GM21619 (cell line): ENCODE measurements around the gene HIF1AN.

Experiments used
- ATAC-seq: cut with Tn5 transposase; IDR thresholded peaks from one replicate; pipeline ENCODE4 v1.9.1; 2021; ENCODE audit not compliant: unreplicated experiment

The HIF1AN gene

GRCh38 chr10:100520811-100521210 lies 14.9 kb upstream of the HIF1AN start:
- no peak for ATAC-seq

- no peak for ATAC-seq
These were observed 13.5 kb upstream of the HIF1AN start for GRCh38 chr10:100522107-100522801.

DNA sequence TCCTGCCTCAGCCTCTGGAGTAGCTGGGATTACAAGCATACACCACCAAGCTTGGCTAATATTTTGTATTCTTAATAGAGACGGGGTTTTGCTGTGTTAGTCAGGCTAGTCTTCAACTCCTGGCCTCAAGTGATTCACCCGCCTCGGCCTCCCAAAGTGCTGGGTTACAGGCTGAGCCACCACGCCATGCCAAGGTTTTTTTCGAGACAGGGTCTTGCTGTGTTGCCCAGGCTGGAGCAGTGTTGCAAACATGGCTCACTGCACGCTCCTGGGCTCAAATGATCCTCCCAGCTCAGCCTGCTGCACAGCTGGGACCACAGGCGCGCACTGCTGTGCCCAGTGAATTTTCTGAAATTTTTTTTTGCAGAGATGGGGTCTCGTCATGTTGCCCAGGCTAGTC lies 12.8 kb upstream of the HIF1AN start:
- no peak for ATAC-seq

- ATAC-seq, result no peak
These were observed 11.5 kb upstream of the HIF1AN start for GRCh38 chr10:100524206-100524605.

- ATAC-seq, result no peak
These were observed 11.1 kb upstream of the HIF1AN start for GRCh38 chr10:100524638-100525037.

GRCh38 chr10:100528123-100528886 lies 7.4 kb upstream of the HIF1AN start:
- ATAC-seq, result no peak

GRCh38 chr10:100528921-100529474 lies 6.7 kb upstream of the HIF1AN start:
- ATAC-seq, result no peak

DNA sequence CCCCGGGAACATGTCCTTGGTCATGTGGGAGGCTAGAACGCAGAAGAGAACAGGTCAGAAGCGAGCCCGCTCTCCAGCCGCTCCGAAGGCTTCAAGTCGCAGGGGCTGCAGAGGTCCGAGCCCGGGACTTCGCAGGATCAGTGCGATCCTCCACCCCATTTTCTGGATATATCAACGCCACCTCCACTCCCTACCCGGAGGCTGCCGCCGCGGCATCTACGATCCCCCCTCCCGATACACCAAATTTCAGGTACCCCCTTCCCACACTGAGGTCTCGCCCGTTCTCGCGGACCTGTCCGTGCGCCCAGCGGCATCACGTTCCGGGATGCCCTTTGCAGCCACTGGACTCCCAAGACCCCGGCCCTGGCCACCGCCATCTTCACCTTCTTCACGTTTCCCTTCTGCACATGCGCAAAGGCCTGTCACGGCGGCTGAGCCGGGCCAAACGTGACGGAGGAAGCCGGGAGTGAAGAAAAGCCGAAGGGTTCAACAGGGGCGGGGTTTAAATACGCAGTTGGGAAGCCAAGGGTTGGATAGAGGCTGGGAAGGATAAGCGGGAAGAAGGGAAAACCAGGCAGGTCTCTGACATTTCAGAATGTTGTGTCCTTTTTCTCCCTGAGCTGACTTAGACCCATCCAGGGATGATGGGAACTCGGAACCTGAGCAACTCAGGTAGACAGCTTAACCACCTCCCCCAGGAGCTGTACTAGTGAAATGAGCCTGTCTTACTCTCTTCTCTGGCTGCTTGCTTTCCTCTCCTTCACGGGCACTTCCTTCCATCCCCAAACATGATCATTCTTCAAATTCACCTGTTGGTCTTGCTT lies 6.1 kb upstream of the HIF1AN start, which contains the start of gene NDUFB8:
Gene NDUFB8 (minus strand): TSS at position 397 of the 824 bp plus-strand sequence. CDS start 20 bp downstream, at position 377.
- ATAC-seq, result peak; percentile 53

GRCh38 chr10:100531761-100532160 lies 4.0 kb upstream of the HIF1AN start:
- ATAC-seq, result no peak

- no peak for ATAC-seq
These were observed 1.0 kb upstream of the HIF1AN start for GRCh38 chr10:100534726-100535125.

GRCh38 chr10:100535338-100535714 lies 417 bp upstream of the HIF1AN start:
- ATAC-seq, result no peak

DNA sequence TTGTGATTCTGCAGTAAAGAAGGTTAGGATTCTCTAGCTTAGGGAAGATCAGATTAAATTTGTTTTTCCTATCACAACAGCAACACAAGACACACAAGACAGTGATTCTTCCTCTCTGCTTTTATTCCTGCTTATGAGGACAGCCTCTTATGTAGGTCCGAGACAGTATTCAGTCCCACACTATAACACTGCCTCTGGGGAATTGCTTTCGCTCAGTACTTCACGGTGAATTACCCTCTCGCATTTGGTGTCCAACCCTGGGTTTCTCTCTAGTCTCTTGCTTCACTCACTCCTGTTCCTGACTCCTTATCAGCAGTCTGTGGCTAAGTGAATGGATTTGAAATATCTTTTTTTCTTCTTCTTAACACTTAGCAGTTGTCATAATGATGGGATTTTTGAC lies 1.7 kb downstream of the HIF1AN start:
- ATAC-seq, result no peak

DNA sequence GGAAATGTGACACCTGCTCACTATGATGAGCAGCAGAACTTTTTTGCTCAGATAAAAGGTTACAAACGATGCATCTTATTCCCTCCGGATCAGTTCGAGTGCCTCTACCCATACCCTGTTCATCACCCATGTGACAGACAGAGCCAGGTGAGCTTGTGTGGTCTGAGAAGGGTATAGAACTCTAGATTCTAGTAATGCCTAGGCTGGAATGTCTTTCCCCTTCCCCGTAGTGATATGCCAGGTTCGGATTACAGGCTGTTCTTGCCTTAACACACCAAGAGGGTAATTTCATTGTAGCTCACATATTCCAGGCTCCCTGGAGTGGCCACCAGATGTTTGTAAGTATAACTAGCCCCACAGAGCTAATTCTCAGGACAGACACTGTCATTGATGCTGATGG lies 9.2 kb downstream of the HIF1AN start:
- no peak for ATAC-seq

- ATAC-seq, result no peak
These were observed 15.5 kb downstream of the HIF1AN start for GRCh38 chr10:100551196-100551595.

- ATAC-seq, result no peak
These were observed 16.0 kb downstream of the HIF1AN start for GRCh38 chr10:100551738-100552137.

DNA sequence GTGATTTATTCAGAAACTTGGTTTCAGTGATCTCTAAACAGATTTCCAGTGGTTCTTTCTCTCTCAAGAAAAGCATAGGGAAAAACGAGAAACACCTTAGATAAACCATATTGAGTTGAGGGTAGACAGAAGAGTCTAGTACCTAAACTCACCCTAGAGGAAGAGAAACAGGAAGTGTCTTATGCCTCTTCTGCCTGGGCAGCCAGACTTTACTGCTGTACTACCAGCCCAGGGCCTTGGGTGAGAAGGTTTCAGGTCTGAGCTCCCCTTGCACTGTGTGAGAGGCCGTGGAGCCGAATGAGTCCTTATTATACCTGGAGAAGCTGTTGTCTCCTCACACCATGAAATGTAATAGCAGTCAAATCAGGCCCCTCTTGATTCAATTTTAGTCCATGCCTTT lies 18.2 kb downstream of the HIF1AN start:
- ATAC-seq, result no peak

DNA sequence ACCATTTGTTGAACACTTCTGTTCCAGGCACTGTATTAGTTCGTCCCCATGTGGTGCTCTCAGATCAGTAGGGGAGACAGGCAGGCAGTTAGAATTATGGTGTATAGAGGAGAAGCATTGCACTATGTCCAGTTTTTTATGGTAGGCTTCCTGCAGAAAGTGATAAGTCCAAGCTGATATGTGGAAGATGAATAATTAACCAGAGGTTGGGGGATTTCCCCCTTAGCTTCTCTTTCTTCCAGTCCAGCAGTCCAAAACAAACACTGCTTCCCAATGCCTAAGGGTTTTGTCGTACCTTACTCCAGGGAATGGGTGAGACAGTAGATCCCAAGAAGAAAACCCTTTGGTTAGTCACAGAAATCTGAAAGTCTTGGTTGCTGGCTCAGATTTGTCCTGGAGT lies 19.2 kb downstream of the HIF1AN start:
- ATAC-seq, result no peak

- ATAC-seq, result no peak
These were observed 24.5 kb downstream of the HIF1AN start for GRCh38 chr10:100560248-100560647.

DNA sequence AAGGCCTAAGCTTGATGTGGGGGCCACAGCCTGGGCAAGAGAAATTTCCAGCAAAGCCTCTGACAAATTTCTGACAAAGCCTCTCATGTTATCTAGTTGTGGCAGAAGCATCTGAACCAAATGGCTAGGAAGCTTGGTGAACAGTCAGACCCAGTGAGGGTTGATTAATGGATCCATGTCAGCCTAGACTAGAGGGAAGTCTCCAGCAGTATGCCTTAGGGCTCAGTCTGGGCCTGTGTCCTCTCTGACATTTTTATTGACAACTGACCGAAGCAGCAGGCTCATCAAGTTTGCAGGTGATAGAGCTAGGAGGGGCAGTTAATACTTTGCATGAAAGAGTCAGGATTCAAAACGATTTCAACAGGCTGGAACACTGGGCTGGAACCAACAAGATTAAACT lies 25.3 kb downstream of the HIF1AN start:
- ATAC-seq, result no peak

- peak; percentile 71 for ATAC-seq
These were observed 26.4 kb downstream of the HIF1AN start for GRCh38 chr10:100562008-100562672.
